CD4-positive, alpha-beta T cell treated with Interleukin-4 for 1 hour (primary cell): ENCODE measurements around the gene NINJ2.
A peak's percentile ranks its signal among the peaks of the same experiment; 100 is the strongest.
"Not testable (repeated sequence)": the region's sequence is repeated elsewhere in the genome, so short reads cannot be mapped to it uniquely, and the experiment has no call there.

ENCODE experiments used
- DNase-seq, 2 donors: peaks; one replicate each; pipeline ENCODE4 v3.0.0-alpha.2; 2020 to 2022

Gene NINJ2

GRCh38 chr12:639988-640387 is 23.3 kb downstream of the NINJ2 start:
- no peak for DNase-seq

- DNase-seq, result no peak
Observed at GRCh38 chr12:639566-639965, 23.7 kb downstream of the NINJ2 start.

- DNase-seq, result peak in 1 of 2 donors; percentile 34
Observed at GRCh38 chr12:638953-639557, 24.2 kb downstream of the NINJ2 start.

GRCh38 chr12:636632-637031 is 26.6 kb downstream of the NINJ2 start:
- no peak for DNase-seq

GRCh38 chr12:633731-634130 is 29.5 kb downstream of the NINJ2 start:
- no peak for DNase-seq

- no peak for DNase-seq
Observed at GRCh38 chr12:632102-632696, 31.0 kb downstream of the NINJ2 start.

- peak in 1 of 2 donors; percentile 71 for DNase-seq
Observed at GRCh38 chr12:630656-631632, 32.3 kb downstream of the NINJ2 start.

GRCh38 chr12:628742-629078 is 34.5 kb downstream of the NINJ2 start:
- not testable (repeated sequence) for DNase-seq

- no peak for DNase-seq
Observed at GRCh38 chr12:627863-628741, 35.1 kb downstream of the NINJ2 start.

GRCh38 chr12:627285-627684 is 36.0 kb downstream of the NINJ2 start:
- DNase-seq, result no peak

GRCh38 chr12:625998-626397 is 37.2 kb downstream of the NINJ2 start:
- DNase-seq, result no peak

GRCh38 chr12:623865-624372 is 39.3 kb downstream of the NINJ2 start:
- no peak for DNase-seq

- DNase-seq, result no peak
Observed at GRCh38 chr12:623172-623864, 39.9 kb downstream of the NINJ2 start.

- DNase-seq, result peak in 1 of 2 donors; percentile 47
Observed at GRCh38 chr12:622416-622815, 40.8 kb downstream of the NINJ2 start.

GRCh38 chr12:619346-619745 is 43.9 kb downstream of the NINJ2 start:
- no peak for DNase-seq

GRCh38 chr12:618605-619004 is 44.6 kb downstream of the NINJ2 start:
- DNase-seq, result no peak

- peak in 1 of 2 donors; percentile 45 for DNase-seq
Observed at GRCh38 chr12:617304-617915, 45.8 kb downstream of the NINJ2 start.

GRCh38 chr12:615620-616019 is 47.6 kb downstream of the NINJ2 start:
- DNase-seq, result no peak

- peak; percentile 26 to 52 for DNase-seq
Observed at GRCh38 chr12:614411-614970, 48.8 kb downstream of the NINJ2 start.

GRCh38 chr12:613996-614395 is 49.2 kb downstream of the NINJ2 start:
- DNase-seq, result no peak

GRCh38 chr12:612886-613285 is 50.4 kb downstream of the NINJ2 start:
- no peak for DNase-seq
